Caco-2 (cell line): ENCODE data around the gene ZNF12. TPM values are rescaled to one million over a fixed set of nuclear protein-coding genes. Genes with fewer than 3 reads are reported as not detected.

Experiments
- BruUV-seq: library from RNA; stranded (reverse); fragments of 400-500 nt; replicated peaks from 2 replicates; lab custom pipeline; 2021; lab: Mats Ljungman, UMichigan
- CTCF ChIA-PET: fragments of 300-600 bp; sonication (Branson Sonifier 250); formaldehyde crosslinking; loops from one replicate; lab custom pipeline; 2022; ENCODE audit warnings: antibody characterized with exemption; lab: Charles Lee
- POLR2A ChIA-PET: fragments of 300-600 bp; sonication (Branson Sonifier 250); formaldehyde crosslinking; loops from one replicate; lab custom pipeline; 2022; ENCODE audit warnings: antibody characterized with exemption; lab: Charles Lee
- DNase-seq, 2 experiments: peaks; one replicate each; pipeline versions ENCODE4 v3.0.0 to v3.0.0-alpha.2; 2020 to 2022
- H3K27me3 ChIP-seq: replicated peaks from 2 replicates; pipeline ENCODE4 v1.6.0; 2011; ENCODE audit warnings: low read length; ENCODE audit not compliant: control insufficient read depth, insufficient read depth
- H3K36me3 ChIP-seq: 2 replicates; pipeline ENCODE4 v1.5.1; 2011; ENCODE audit warnings: low read length; ENCODE audit not compliant: control insufficient read depth, insufficient read depth
- H3K4me1 ChIP-seq: fragments of 250-450 bp; sonication (Bioruptor Pico); 2 replicates; pipeline ENCODE4 v1.5.1; 2020; ENCODE audit warnings: mild to moderate bottlenecking
- H3K4me3 ChIP-seq: 2 replicates; pipeline ENCODE4 v1.5.1; 2011; ENCODE audit warnings: low read depth, mild to moderate bottlenecking, control low read depth, low read length
- H3K9me3 ChIP-seq: fragments of 250-450 bp; sonication (Bioruptor Pico); 2 replicates; pipeline ENCODE4 v1.5.1; 2020; ENCODE audit warnings: mild to moderate bottlenecking, moderate library complexity
- H3K27ac Mint-ChIP-seq: one replicate; pipeline ENCODE4 v1.8.0; 2022; ENCODE audit warnings: mixed read lengths; ENCODE audit not compliant: unreplicated experiment
- H3K27me3 Mint-ChIP-seq: one replicate; pipeline ENCODE4 v1.8.0; 2022; ENCODE audit warnings: mixed read lengths; ENCODE audit not compliant: insufficient read depth, unreplicated experiment
- H3K36me3 Mint-ChIP-seq: one replicate; pipeline ENCODE4 v1.8.0; 2022; ENCODE audit warnings: mild to moderate bottlenecking, mixed read lengths; ENCODE audit not compliant: insufficient read depth, unreplicated experiment
- H3K4me1 Mint-ChIP-seq: one replicate; pipeline ENCODE4 v1.8.0; 2022; ENCODE audit warnings: low read depth, mixed read lengths; ENCODE audit not compliant: unreplicated experiment
- H3K4me3 Mint-ChIP-seq: one replicate; pipeline ENCODE4 v1.8.0; 2022; ENCODE audit warnings: mild to moderate bottlenecking, moderate library complexity, mixed read lengths; ENCODE audit not compliant: unreplicated experiment
- H3K9me3 Mint-ChIP-seq: one replicate; pipeline ENCODE4 v1.8.0; 2022; ENCODE audit warnings: mixed read lengths; ENCODE audit not compliant: unreplicated experiment
- intact Hi-C: fragments of 100-400 bp; cut with micrococcal nuclease; formaldehyde crosslinking; loops from one replicate; pipeline ENCODE4 v1.10.0; 2022; ENCODE audit not compliant: unreplicated experiment
- total RNA-seq: library from RNA; stranded (reverse); gene quantifications from 2 replicates; pipeline ENCODE4 v1.2.3, GENCODE V29; 2022
- TF ChIP-seq, protein P1 (sequence below), 2 experiments: fragments of 200-600 bp in 1 of 2; IDR thresholded peaks; 1 replicate in 1 of 2; 2 replicates in 1 of 2; pipeline versions ENCODE4 v1.5.1 to v1.8.0; 2011 to 2022; ENCODE audit warnings: antibody characterized with exemption in 1 of 2, control low read depth in 1 of 2, inconsistent platforms in 1 of 2, low read depth in 1 of 2, low read length in 1 of 2, mild to moderate bottlenecking in 1 of 2, moderate library complexity in 1 of 2; ENCODE audit not compliant: insufficient read depth in 1 of 2, severe bottlenecking in 1 of 2, unreplicated experiment in 1 of 2

Gene ZNF12
- total RNA-seq, 1 experiment from 2014 or later, result 30.4 TPM

DNA sequence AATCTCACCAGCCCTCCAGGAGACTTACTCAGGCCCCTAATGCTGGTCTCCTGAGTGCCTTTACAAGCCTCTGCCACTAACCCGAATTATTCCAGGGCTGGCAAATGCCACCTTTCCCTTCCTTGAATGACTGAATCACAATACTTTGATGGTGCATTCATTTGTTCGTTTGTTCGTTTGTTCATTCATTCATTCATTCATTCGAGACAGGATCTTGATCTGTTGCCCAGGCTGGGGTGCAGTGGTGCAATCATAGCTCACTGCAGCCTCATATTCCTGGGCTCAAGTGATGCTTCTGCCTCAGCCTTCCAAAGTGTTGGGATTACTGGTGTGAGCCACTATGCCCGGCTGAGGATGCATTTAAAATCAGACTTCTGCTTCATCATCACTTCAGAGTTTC is 6.0 kb downstream of the ZNF12 start:
- Mint-ChIP-seq H3K9me3 (peaks cover 39% of the 10 kb centered on the region), H3K4me1 (peaks cover 8% of the 10 kb centered on the region), H3K36me3 (peaks cover 3% of the 10 kb centered on the region), H3K27me3 (no peaks in the 10 kb centered on the region), H3K4me3 (no peak overlapping the region), H3K27ac (no peak overlapping the region)
- CTCF ChIA-PET, result no interaction called here
- no TSS peak for BruUV-seq
- H3K27me3 ChIP-seq, result no peaks in the 10 kb centered on the region
- no peak overlapping the region for H3K4me3 ChIP-seq
- POLR2A ChIA-PET, result no interaction called here
- peaks cover 22% of the 10 kb centered on the region for H3K9me3 ChIP-seq
- H3K36me3 ChIP-seq, result peaks cover 19% of the 10 kb centered on the region
- intact Hi-C loops, result no loop called here
- H3K4me1 ChIP-seq, result no peaks in the 10 kb centered on the region
- DNase-seq, result no peak
- TF ChIP-seq, protein P1, sequence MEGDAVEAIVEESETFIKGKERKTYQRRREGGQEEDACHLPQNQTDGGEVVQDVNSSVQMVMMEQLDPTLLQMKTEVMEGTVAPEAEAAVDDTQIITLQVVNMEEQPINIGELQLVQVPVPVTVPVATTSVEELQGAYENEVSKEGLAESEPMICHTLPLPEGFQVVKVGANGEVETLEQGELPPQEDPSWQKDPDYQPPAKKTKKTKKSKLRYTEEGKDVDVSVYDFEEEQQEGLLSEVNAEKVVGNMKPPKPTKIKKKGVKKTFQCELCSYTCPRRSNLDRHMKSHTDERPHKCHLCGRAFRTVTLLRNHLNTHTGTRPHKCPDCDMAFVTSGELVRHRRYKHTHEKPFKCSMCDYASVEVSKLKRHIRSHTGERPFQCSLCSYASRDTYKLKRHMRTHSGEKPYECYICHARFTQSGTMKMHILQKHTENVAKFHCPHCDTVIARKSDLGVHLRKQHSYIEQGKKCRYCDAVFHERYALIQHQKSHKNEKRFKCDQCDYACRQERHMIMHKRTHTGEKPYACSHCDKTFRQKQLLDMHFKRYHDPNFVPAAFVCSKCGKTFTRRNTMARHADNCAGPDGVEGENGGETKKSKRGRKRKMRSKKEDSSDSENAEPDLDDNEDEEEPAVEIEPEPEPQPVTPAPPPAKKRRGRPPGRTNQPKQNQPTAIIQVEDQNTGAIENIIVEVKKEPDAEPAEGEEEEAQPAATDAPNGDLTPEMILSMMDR (IDR thresholded peaks at IDR 0.05; ENCODE audit: insufficient read depth in 1 of 2, low read depth in 1 of 2, low read length in 1 of 2, severe bottlenecking in 1 of 2, unreplicated experiment in 1 of 2), result no peak

DNA sequence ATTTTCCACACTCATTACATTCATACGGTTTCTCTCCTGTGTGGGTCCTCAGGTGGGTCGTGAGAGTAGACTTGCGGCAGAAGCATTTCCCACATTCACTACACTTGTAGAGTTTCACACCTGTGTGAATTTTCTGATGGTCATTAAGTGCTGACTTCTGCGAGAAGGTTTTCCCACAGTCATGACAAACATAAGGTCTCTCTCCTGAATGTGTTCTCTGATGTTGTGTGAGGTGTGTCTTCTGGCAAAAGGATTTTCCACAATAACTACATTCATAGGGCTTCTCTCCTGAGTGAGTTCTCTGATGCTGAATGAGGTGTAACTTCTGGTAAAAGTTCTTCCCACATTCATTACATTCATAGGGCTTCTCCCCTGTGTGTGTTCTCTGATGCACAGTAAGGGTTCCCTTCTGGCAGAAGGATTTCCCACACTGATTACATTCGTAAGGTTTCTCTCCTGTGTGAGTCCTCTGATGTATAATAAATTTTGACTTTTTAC is 15.1 kb downstream of the ZNF12 start:
- no peak for DNase-seq
- intact Hi-C loops, result no loop called here
- Mint-ChIP-seq H3K4me1 (no peaks in the 10 kb centered on the region), H3K4me3 (no peak overlapping the region), H3K27me3 (no peaks in the 10 kb centered on the region), H3K27ac (no peak overlapping the region), H3K36me3 (no peaks in the 10 kb centered on the region), H3K9me3 (peaks cover 26% of the 10 kb centered on the region)
- peaks cover 85% of the 10 kb centered on the region for H3K9me3 ChIP-seq
- no peaks in the 10 kb centered on the region for H3K4me1 ChIP-seq
- ChIA-PET POLR2A (no interaction called here), CTCF (no interaction called here)
- H3K4me3 ChIP-seq, result no peak overlapping the region
- H3K27me3 ChIP-seq, result no peaks in the 10 kb centered on the region
- peaks cover 26% of the 10 kb centered on the region for H3K36me3 ChIP-seq
- TF ChIP-seq, protein P1 (IDR thresholded peaks at IDR 0.05; ENCODE audit: insufficient read depth in 1 of 2, low read depth in 1 of 2, low read length in 1 of 2, severe bottlenecking in 1 of 2, unreplicated experiment in 1 of 2), result no peak
- BruUV-seq, result no TSS peak

DNA sequence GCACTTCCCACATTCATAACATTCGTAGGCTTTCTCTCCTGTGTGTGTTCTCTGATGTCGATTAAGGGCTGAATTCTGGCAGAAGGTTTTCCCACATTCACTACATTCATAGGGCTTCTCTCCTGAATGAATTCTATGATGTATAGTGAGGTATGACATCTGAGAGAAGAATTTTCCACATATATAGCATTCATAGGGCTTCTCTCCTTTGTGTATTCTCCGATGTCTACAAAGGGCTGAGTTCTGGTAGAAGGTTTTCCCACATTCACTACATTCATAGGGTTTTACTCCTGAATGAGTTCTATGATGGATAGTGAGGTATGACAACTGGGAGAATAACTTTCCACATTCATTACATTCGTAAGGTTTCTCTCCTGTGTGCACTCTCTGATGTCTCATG is 15.6 kb downstream of the ZNF12 start:
- H3K36me3 Mint-ChIP-seq, result no peaks in the 10 kb centered on the region
- no peak overlapping the region for H3K4me3 ChIP-seq
- H3K36me3 ChIP-seq, result peaks cover 26% of the 10 kb centered on the region

More for the DNA sequence above, 15.6 kb downstream of the ZNF12 start:
- POLR2A ChIA-PET, result no interaction called here
- Mint-ChIP-seq H3K9me3 (peaks cover 31% of the 10 kb centered on the region), H3K27ac (no peak overlapping the region), H3K4me3 (no peak overlapping the region), H3K4me1 (no peaks in the 10 kb centered on the region), H3K27me3 (no peaks in the 10 kb centered on the region)
- peaks cover 90% of the 10 kb centered on the region for H3K9me3 ChIP-seq
- H3K27me3 ChIP-seq, result no peaks in the 10 kb centered on the region
- H3K4me1 ChIP-seq, result no peaks in the 10 kb centered on the region
- CTCF ChIA-PET, result no interaction called here
- no peak for DNase-seq
- TF ChIP-seq, protein P1 (IDR thresholded peaks at IDR 0.05; ENCODE audit: insufficient read depth in 1 of 2, low read depth in 1 of 2, low read length in 1 of 2, severe bottlenecking in 1 of 2, unreplicated experiment in 1 of 2), result no peak
- BruUV-seq, result no TSS peak
- intact Hi-C loops, result no loop called here
